A673 (cell line): ENCODE data around the gene HOATZ.

ENCODE experiments used
- CTCF ChIP-seq: fragments of 300-800, 200-600 bp; sonication (generic); conservative IDR thresholded peaks from 2 replicates; pipeline ENCODE4 v1.5.1; 2017; ENCODE audit warnings: low read depth, mild to moderate bottlenecking, antibody characterized with exemption, low read length, moderate library complexity, mixed read lengths
- EZH2 ChIP-seq: fragments of 200-600 bp; sonication (generic); IDR thresholded peaks from 2 replicates; pipeline ENCODE4 v1.6.1; 2017; ENCODE audit warnings: borderline replicate concordance, low read depth, mild to moderate bottlenecking, mixed read lengths, antibody characterized with exemption, low read length; ENCODE audit not compliant: poor library complexity, severe bottlenecking

- TF ChIP-seq CTCF, result no peak
- TF ChIP-seq EZH2, result no peak
Measured at GRCh38 chr11:111513240-111513605, 1.4 kb upstream of the HOATZ start.
